Liver (tissue), 9 donors: ENCODE data around the gene PDGFC. TPM values are rescaled to one million over a fixed set of nuclear protein-coding genes. Genes with fewer than 3 reads are reported as not detected.

Source experiments
- DNase-seq: peaks from one replicate; pipeline ENCODE4 v3.0.0-alpha.2; 2017; ENCODE audit warnings: low spot score
- H3K27ac ChIP-seq, 2 donors: one replicate each; pipeline ENCODE4 v1.7.0; 2013; ENCODE audit warnings: inconsistent platforms in 2 of 2, low read length in 2 of 2, control low read depth in 1 of 2, low read depth in 1 of 2, mild to moderate bottlenecking in 1 of 2
- H3K27me3 ChIP-seq, 4 donors: one replicate each; pipeline versions ENCODE4 v1.6.1 to v1.7.0; 2013; ENCODE audit warnings: low read length in 3 of 4, inconsistent platforms in 1 of 4, mild to moderate bottlenecking in 1 of 4, moderate library complexity in 1 of 4; ENCODE audit not compliant: control insufficient read depth in 4 of 4, insufficient read depth in 4 of 4
- H3K36me3 ChIP-seq, 4 donors: one replicate each; pipeline versions ENCODE4 v1.6.1 to v1.7.0; 2013; ENCODE audit warnings: low read length in 3 of 4, mild to moderate bottlenecking in 3 of 4, low read depth in 1 of 4, moderate library complexity in 1 of 4; ENCODE audit not compliant: control insufficient read depth in 4 of 4, insufficient read depth in 3 of 4
- H3K4me1 ChIP-seq, 4 donors: one replicate each; pipeline versions ENCODE4 v1.6.1 to v1.7.0; 2013; ENCODE audit warnings: low read length in 3 of 4, mild to moderate bottlenecking in 3 of 4, moderate library complexity in 1 of 4; ENCODE audit not compliant: control insufficient read depth in 4 of 4, insufficient read depth in 4 of 4
- H3K4me3 ChIP-seq, 3 donors: one replicate each; pipeline versions ENCODE4 v1.6.1 to v1.7.0; 2013; ENCODE audit warnings: low read length in 3 of 3, control low read depth in 1 of 3, low read depth in 1 of 3, mild to moderate bottlenecking in 1 of 3
- H3K9ac ChIP-seq, 2 donors: one replicate each; pipeline ENCODE4 v1.7.0; 2013; ENCODE audit warnings: low read length in 2 of 2, mild to moderate bottlenecking in 2 of 2, moderate library complexity in 2 of 2, control low read depth in 1 of 2, low read depth in 1 of 2
- H3K9me3 ChIP-seq, 4 donors: one replicate each; pipeline versions ENCODE4 v1.6.1 to v1.7.0; 2013; ENCODE audit warnings: low read length in 3 of 4; ENCODE audit not compliant: control insufficient read depth in 4 of 4
- EGR1 ChIP-seq, 2 donors: IDR thresholded peaks; 2 replicates each; pipeline ENCODE4 v1.6.1; 2016 to 2018; ENCODE audit warnings: antibody characterized with exemption in 2 of 2, low read depth in 2 of 2
- FOXA1 ChIP-seq: IDR thresholded peaks from 2 replicates; pipeline ENCODE4 v1.6.1; 2016; ENCODE audit warnings: antibody characterized with exemption
- FOXA2 ChIP-seq: IDR thresholded peaks from 2 replicates; pipeline ENCODE4 v1.6.1; 2016; ENCODE audit warnings: antibody characterized with exemption
- GABPA ChIP-seq, 2 donors: IDR thresholded peaks in 1 of 2; conservative IDR thresholded peaks in 1 of 2; 2 replicates each; pipeline ENCODE4 v1.6.1; 2016; ENCODE audit warnings: antibody characterized with exemption in 2 of 2, mild to moderate bottlenecking in 1 of 2, moderate library complexity in 1 of 2
- HNF4A ChIP-seq, 2 donors: conservative IDR thresholded peaks; 2 replicates each; pipeline ENCODE4 v1.6.1; 2016; ENCODE audit warnings: antibody characterized with exemption in 2 of 2, mild to moderate bottlenecking in 2 of 2
- HNF4G ChIP-seq: IDR thresholded peaks from 2 replicates; pipeline ENCODE4 v1.6.1; 2016; ENCODE audit warnings: antibody characterized with exemption
- JUND ChIP-seq, 2 donors: IDR thresholded peaks; 2 replicates each; pipeline ENCODE4 v1.6.1; 2016; ENCODE audit warnings: antibody characterized with exemption in 2 of 2
- MAX ChIP-seq: IDR thresholded peaks from 2 replicates; pipeline ENCODE4 v1.6.1; 2016; ENCODE audit warnings: antibody characterized with exemption
- NR2F2 ChIP-seq: IDR thresholded peaks from 2 replicates; pipeline ENCODE4 v1.6.1; 2016; ENCODE audit warnings: antibody characterized with exemption
- RAD21 ChIP-seq, 2 donors: IDR thresholded peaks; 2 replicates each; pipeline ENCODE4 v1.6.1; 2016; ENCODE audit warnings: antibody characterized with exemption in 2 of 2, mild to moderate bottlenecking in 2 of 2
- REST ChIP-seq: IDR thresholded peaks from 2 replicates; pipeline ENCODE4 v1.6.1; 2016; ENCODE audit warnings: antibody characterized with exemption, mild to moderate bottlenecking
- RXRA ChIP-seq, 2 donors: IDR thresholded peaks; 2 replicates each; pipeline ENCODE4 v1.6.1; 2017 to 2018; ENCODE audit warnings: antibody characterized with exemption in 2 of 2, mild to moderate bottlenecking in 1 of 2
- TAF1 ChIP-seq: conservative IDR thresholded peaks from 2 replicates; pipeline ENCODE4 v1.6.1; 2016; ENCODE audit warnings: antibody characterized with exemption, mild to moderate bottlenecking
- WGBS: extraction: QIAGEN DNeasy Blood & Tissue Kit; methylation state at CpG from one replicate; pipeline ENCODE4 v1.1.7; 2013; 5-methylcytosine and 5-hydroxymethylcytosine counted together
- polyA plus RNA-seq, 2 donors: library from polyadenylated mRNA; stranded (reverse) in 1 of 2; unstranded in 1 of 2; fragments of 200-250 nt in 1 of 2; fragments of >200 nt in 1 of 2; fragmentation: Nextera tagmentation in 1 of 2; extraction: Ambion mirVana in 1 of 2; gene quantifications; one replicate each; pipeline versions ENCODE4 v1.2.1 to v1.2.3, GENCODE V29; 2013 to 2015
- total RNA-seq, 2 donors: library from RNA; depleted of rRNA; stranded (reverse); fragments of >200 nt; gene quantifications; one replicate each; pipeline ENCODE4 v1.2.3, GENCODE V29; 2014
- TF ChIP-seq, protein P1 (sequence below): fragments of 150-350 bp; IDR thresholded peaks from 2 replicates; pipeline ENCODE4 v1.5.1; 2017; ENCODE audit warnings: improper control_type of control experiment, low read depth, low read length; ENCODE audit not compliant: missing input control
- donor health status: healthy.
- donor health status: healthy.
- donor health status: healthy.
- donor health status: healthy.
- donor health status: healthy.

PDGFC gene
- total and polyA plus RNA-seq, 4 donors, result 5.8 to 25.7 (median 9.7) TPM

GRCh38 chr4:157005831-157006230 lies 34.2 kb upstream of the PDGFC start:
- Histone ChIP-seq H3K4me1 (peaks cover 0 to 10% (median 6%) of the 10 kb centered on the region in 4 donors), H3K9me3 (no peaks in the 10 kb centered on the region), H3K27me3 (no peaks in the 10 kb centered on the region), H3K9ac (no peak overlapping the region), H3K36me3 (no peaks in the 10 kb centered on the region), H3K4me3 (no peak overlapping the region), H3K27ac (no peak overlapping the region)
- no peak for DNase-seq
- TF ChIP-seq HNF4G, result no peak
- 93% methylated on average over 3 of the region's 3 CpGs for WGBS

DNA sequence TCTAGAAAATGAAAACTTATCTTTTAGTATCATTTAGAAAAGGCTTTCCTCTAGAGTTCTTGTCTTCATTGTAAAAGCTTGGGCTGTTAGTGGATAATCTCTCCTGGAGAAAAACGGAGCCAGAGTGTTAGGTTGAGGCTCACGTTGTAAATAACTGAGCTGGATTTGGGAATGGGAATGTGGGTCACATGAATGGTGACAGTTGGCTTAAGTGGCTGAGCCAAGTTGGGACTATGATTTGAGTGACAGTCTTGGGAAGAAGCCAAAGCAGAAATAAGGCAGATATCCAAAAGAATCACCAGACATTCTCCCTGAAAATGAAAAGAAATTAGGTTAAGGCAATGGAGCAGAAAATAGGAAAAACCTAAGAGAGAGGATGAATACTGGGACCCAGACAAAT lies 33.6 kb upstream of the PDGFC start:
- WGBS, result 32% methylated on average over 2 of the region's 2 CpGs
- DNase-seq, result no peak
- Histone ChIP-seq H3K4me3 (peak overlapping the region in 2 of 3 donors; percentile 35 to 46), H3K9ac (no peak overlapping the region), H3K4me1 (peaks cover 0 to 10% (median 6%) of the 10 kb centered on the region in 4 donors), H3K27me3 (no peaks in the 10 kb centered on the region), H3K27ac (peak overlapping the region; percentile 45 to 67), H3K36me3 (no peaks in the 10 kb centered on the region), H3K9me3 (no peaks in the 10 kb centered on the region)
- TF ChIP-seq, protein P1, sequence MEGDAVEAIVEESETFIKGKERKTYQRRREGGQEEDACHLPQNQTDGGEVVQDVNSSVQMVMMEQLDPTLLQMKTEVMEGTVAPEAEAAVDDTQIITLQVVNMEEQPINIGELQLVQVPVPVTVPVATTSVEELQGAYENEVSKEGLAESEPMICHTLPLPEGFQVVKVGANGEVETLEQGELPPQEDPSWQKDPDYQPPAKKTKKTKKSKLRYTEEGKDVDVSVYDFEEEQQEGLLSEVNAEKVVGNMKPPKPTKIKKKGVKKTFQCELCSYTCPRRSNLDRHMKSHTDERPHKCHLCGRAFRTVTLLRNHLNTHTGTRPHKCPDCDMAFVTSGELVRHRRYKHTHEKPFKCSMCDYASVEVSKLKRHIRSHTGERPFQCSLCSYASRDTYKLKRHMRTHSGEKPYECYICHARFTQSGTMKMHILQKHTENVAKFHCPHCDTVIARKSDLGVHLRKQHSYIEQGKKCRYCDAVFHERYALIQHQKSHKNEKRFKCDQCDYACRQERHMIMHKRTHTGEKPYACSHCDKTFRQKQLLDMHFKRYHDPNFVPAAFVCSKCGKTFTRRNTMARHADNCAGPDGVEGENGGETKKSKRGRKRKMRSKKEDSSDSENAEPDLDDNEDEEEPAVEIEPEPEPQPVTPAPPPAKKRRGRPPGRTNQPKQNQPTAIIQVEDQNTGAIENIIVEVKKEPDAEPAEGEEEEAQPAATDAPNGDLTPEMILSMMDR, result no peak
- TF ChIP-seq REST (no peak), FOXA2 (no peak), RAD21 (IDR thresholded peaks at IDR 0.05) (no peak), EGR1 (IDR thresholded peaks at IDR 0.05; ENCODE audit: low read depth in 2 of 2) (no peak), JUND (IDR thresholded peaks at IDR 0.05) (no peak)

DNA sequence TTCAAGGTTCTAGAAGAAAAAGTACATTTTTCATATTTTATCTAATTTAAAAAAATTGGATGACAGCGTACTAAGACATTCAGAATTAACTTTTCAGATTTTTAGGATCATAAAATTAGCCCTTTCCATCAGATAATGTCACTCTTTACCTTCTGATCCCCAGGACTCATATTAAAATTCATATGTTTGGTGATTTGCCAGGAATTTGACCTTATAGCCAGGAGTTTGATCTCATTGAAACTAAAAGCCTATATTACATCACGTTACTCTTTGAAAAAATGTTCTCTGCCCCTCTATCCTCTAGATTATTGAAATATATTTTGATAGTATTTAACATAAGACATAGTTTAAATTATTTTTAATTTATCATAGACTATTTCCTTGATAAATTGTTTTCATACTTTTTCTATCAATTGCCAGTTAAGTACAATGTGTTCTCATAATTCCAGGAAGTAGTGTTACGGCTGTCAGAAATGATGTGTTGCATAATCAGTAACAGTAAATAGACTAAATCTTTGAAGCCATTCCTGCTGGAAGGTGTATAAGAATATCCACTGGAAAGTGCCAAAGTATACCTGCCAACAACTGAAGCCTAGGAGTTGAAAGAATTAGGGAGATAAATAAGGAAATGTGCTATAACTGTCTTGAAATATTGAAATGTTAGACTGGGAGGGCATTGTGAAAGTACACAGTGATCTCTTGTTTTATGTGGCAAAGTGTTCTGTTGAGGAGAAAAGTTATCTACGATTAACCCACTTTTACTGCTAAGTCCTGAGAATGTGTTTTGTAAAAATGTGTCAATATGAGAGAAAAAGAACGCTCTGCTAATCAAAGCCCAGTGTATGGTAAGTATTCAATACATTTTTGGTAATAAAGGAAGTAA lies 32.9 kb upstream of the PDGFC start:
- H3K27ac ChIP-seq, result peak overlapping the region; percentile 45 to 67
- no peaks in the 10 kb centered on the region for H3K9me3 ChIP-seq
- H3K27me3 ChIP-seq, result no peaks in the 10 kb centered on the region
- no peaks in the 10 kb centered on the region for H3K36me3 ChIP-seq
- peaks cover 2 to 12% (median 6%) of the 10 kb centered on the region in 4 donors for H3K4me1 ChIP-seq
- H3K4me3 ChIP-seq, result peak overlapping the region in 2 of 3 donors; percentile 35 to 46
- WGBS, result 33% methylated on average over 5 of the region's 5 CpGs
- no peak for DNase-seq
- no peak overlapping the region for H3K9ac ChIP-seq
- TF ChIP-seq RXRA (IDR thresholded peaks at IDR 0.05) (peak; percentile 35 to 44), HNF4A (conservative IDR thresholded peaks at IDR 0.05) (peak; percentile 39 to 60), REST (no peak), MAX (peak; percentile 51), NR2F2 (no peak), EGR1 (IDR thresholded peaks at IDR 0.05; ENCODE audit: low read depth in 2 of 2) (no peak), HNF4G (no peak), GABPA (IDR thresholded peaks at IDR 0.05 in 1 of 2, conservative IDR thresholded peaks at IDR 0.05 in 1 of 2) (no peak), RAD21 (IDR thresholded peaks at IDR 0.05) (no peak), TAF1 (no peak), FOXA1 (no peak)
- TF ChIP-seq, protein P1, result no peak
